Measurements from ENCODE around the gene TECPR1.

The TECPR1 gene

GRCh38 chr7:98222533-98223195 lies 29.4 kb downstream of the TECPR1 start:
- no peak for TF ChIP-seq YY1 (IDR thresholded peaks at IDR 0.05; ENCODE audit: low read depth)
- TF ChIP-seq ZBTB7A (IDR thresholded peaks at IDR 0.05; ENCODE audit: low read depth), result no peak
- no peak for TF ChIP-seq TAF1 (IDR thresholded peaks at IDR 0.05; ENCODE audit: low read depth)
- TF ChIP-seq CREB1 (IDR thresholded peaks at IDR 0.05; ENCODE audit: low read depth), result no peak
- TF ChIP-seq FOXM1 (IDR thresholded peaks at IDR 0.05; ENCODE audit: borderline replicate concordance, low read depth), result no peak
- TF ChIP-seq EP300 (IDR thresholded peaks at IDR 0.05; ENCODE audit: borderline replicate concordance), result no peak
- no peak for TF ChIP-seq RAD21 (IDR thresholded peaks at IDR 0.05; ENCODE audit: low read depth)
- no peak for TF ChIP-seq CEBPB (IDR thresholded peaks at IDR 0.05)
- TF ChIP-seq EGR1 (IDR thresholded peaks at IDR 0.05), result no peak

GRCh38 chr7:98221611-98222532 lies 30.2 kb downstream of the TECPR1 start:
- TF ChIP-seq YY1 (IDR thresholded peaks at IDR 0.05; ENCODE audit: low read depth), result no peak
- no peak for TF ChIP-seq CREB1 (IDR thresholded peaks at IDR 0.05; ENCODE audit: low read depth)
- no peak for TF ChIP-seq TAF1 (IDR thresholded peaks at IDR 0.05; ENCODE audit: low read depth)
- no peak for TF ChIP-seq RAD21 (IDR thresholded peaks at IDR 0.05; ENCODE audit: low read depth)
- no peak for TF ChIP-seq EP300 (IDR thresholded peaks at IDR 0.05; ENCODE audit: borderline replicate concordance)
- no peak for TF ChIP-seq TCF12 (IDR thresholded peaks at IDR 0.05; ENCODE audit: low read depth)
- no peak for TF ChIP-seq MAX (IDR thresholded peaks at IDR 0.05)
- no peak for TF ChIP-seq FOXM1 (IDR thresholded peaks at IDR 0.05; ENCODE audit: borderline replicate concordance, low read depth)
- no peak for TF ChIP-seq NFIC (IDR thresholded peaks at IDR 0.05)
- TF ChIP-seq CEBPB (IDR thresholded peaks at IDR 0.05), result no peak
- no peak for TF ChIP-seq ZBTB7A (IDR thresholded peaks at IDR 0.05; ENCODE audit: low read depth)
- no peak for TF ChIP-seq EGR1 (IDR thresholded peaks at IDR 0.05)
- TF ChIP-seq USF1 (IDR thresholded peaks at IDR 0.05), result no peak

- no peak for TF ChIP-seq FOXM1 (IDR thresholded peaks at IDR 0.05; ENCODE audit: borderline replicate concordance, low read depth)
- 0 out of 2 replicates have a peak, but pooled peaks have one; percentile 11 for TF ChIP-seq USF1 (IDR thresholded peaks at IDR 0.05)
- no peak for TF ChIP-seq TEAD4 (IDR thresholded peaks at IDR 0.05)
- TF ChIP-seq CEBPB (IDR thresholded peaks at IDR 0.05), result no peak
- 0 out of 2 replicates have a peak, but pooled peaks have one; percentile 6 for TF ChIP-seq NFIC (IDR thresholded peaks at IDR 0.05)
- TF ChIP-seq TCF12 (IDR thresholded peaks at IDR 0.05; ENCODE audit: low read depth), result no peak
- no peak for TF ChIP-seq EP300 (IDR thresholded peaks at IDR 0.05; ENCODE audit: borderline replicate concordance)
- 0 out of 2 replicates have a peak, but pooled peaks have one; percentile 43 for TF ChIP-seq MAX (IDR thresholded peaks at IDR 0.05)
- TF ChIP-seq YY1 (IDR thresholded peaks at IDR 0.05; ENCODE audit: low read depth), result no peak
- TF ChIP-seq ZBTB7A (IDR thresholded peaks at IDR 0.05; ENCODE audit: low read depth), result peak; percentile 71; the same call in 1 of the 2 replicates
- no peak for TF ChIP-seq RAD21 (IDR thresholded peaks at IDR 0.05; ENCODE audit: low read depth)
- TF ChIP-seq EGR1 (IDR thresholded peaks at IDR 0.05), result no peak
Measured at GRCh38 chr7:98217623-98218582, 34.1 kb downstream of the TECPR1 start.

GRCh38 chr7:98216941-98217622 lies 35.0 kb downstream of the TECPR1 start:
- TF ChIP-seq ZBTB7A (IDR thresholded peaks at IDR 0.05; ENCODE audit: low read depth) (no peak), TAF1 (IDR thresholded peaks at IDR 0.05; ENCODE audit: low read depth) (no peak)

- no peak for TF ChIP-seq EP300 (IDR thresholded peaks at IDR 0.05; ENCODE audit: borderline replicate concordance)
- TF ChIP-seq TCF12 (IDR thresholded peaks at IDR 0.05; ENCODE audit: low read depth), result no peak
- no peak for TF ChIP-seq NFIC (IDR thresholded peaks at IDR 0.05)
- TF ChIP-seq TAF1 (IDR thresholded peaks at IDR 0.05; ENCODE audit: low read depth), result no peak
- TF ChIP-seq RAD21 (IDR thresholded peaks at IDR 0.05; ENCODE audit: low read depth), result no peak
- TF ChIP-seq EGR1 (IDR thresholded peaks at IDR 0.05), result no peak
- no peak for TF ChIP-seq MAX (IDR thresholded peaks at IDR 0.05)
- TF ChIP-seq FOXM1 (IDR thresholded peaks at IDR 0.05; ENCODE audit: borderline replicate concordance, low read depth), result no peak
- no peak for TF ChIP-seq CREB1 (IDR thresholded peaks at IDR 0.05; ENCODE audit: low read depth)
- no peak for TF ChIP-seq REST (IDR thresholded peaks at IDR 0.05; ENCODE audit: low read depth)
- TF ChIP-seq CEBPB (IDR thresholded peaks at IDR 0.05), result no peak
- TF ChIP-seq YY1 (IDR thresholded peaks at IDR 0.05; ENCODE audit: low read depth), result no peak
- no peak for TF ChIP-seq ZBTB7A (IDR thresholded peaks at IDR 0.05; ENCODE audit: low read depth)
- no peak for TF ChIP-seq USF1 (IDR thresholded peaks at IDR 0.05)
Measured at GRCh38 chr7:98215561-98216495, 36.2 kb downstream of the TECPR1 start.

Measured in Ishikawa (cell line).